Right lobe of liver (tissue), 6 donors: ENCODE measurements around the gene RABGAP1. TPM values are rescaled to one million over a fixed set of nuclear protein-coding genes. Genes with fewer than 3 reads are reported as not detected.

Source experiments
- ATAC-seq, 4 donors: fragments of 200-7000 bp; cut with Tn5 transposase; one replicate each; pipeline ENCODE4 v1.9.1; 2020; ENCODE audit warnings: mild to moderate bottlenecking in 4 of 4, moderate library complexity in 4 of 4
- DNase-seq, 3 donors: peaks; one replicate each; pipeline ENCODE4 v3.0.0-alpha.2; 2020
- H3K27ac ChIP-seq, 3 donors: fragments of 200-600 bp; one replicate each; pipeline ENCODE4 v1.8.0; 2022
- H3K27me3 ChIP-seq, 2 donors: fragments of 200-600 bp; one replicate each; pipeline ENCODE4 v1.8.0; 2022
- H3K36me3 ChIP-seq, 4 donors: fragments of 200-600 bp; sonication (generic) in 1 of 4; one replicate each; pipeline versions ENCODE4 v1.5.1 to v1.8.0; 2017 to 2022; ENCODE audit warnings: control low read depth in 1 of 4
- H3K4me1 ChIP-seq, 4 donors: fragments of 200-600 bp; sonication (generic) in 1 of 4; one replicate each; pipeline versions ENCODE4 v1.5.1 to v1.8.0; 2017 to 2022; ENCODE audit warnings: control low read depth in 1 of 4
- H3K4me3 ChIP-seq, 3 donors: fragments of 200-600 bp; one replicate each; pipeline ENCODE4 v1.8.0; 2022
- H3K9me3 ChIP-seq, 4 donors: fragments of 200-600 bp; sonication (generic) in 1 of 4; one replicate each; pipeline versions ENCODE4 v1.5.1 to v1.8.0; 2017 to 2022; ENCODE audit warnings: control low read depth in 1 of 4
- CTCF ChIP-seq, 4 donors: fragments of 200-600 bp in 3 of 4; fragments of 450-650 bp in 1 of 4; IDR thresholded peaks; one replicate each; pipeline versions ENCODE4 v1.5.1 to v1.8.0; 2016 to 2022; ENCODE audit warnings: antibody characterized with exemption in 4 of 4, mild to moderate bottlenecking in 2 of 4
- POLR2A ChIP-seq: fragments of 450-650 bp; IDR thresholded peaks from one replicate; pipeline ENCODE4 v1.6.1; 2017; ENCODE audit warnings: antibody characterized with exemption, mild to moderate bottlenecking
- WGBS: methylation state at CpG from one replicate; pipeline ENCODE4 v1.1.6; 2018; ENCODE audit warnings: low coverage, low lambda C conversion rate; ENCODE audit not compliant: insufficient coverage; ENCODE audit errors: missing lambda C conversion rate; 5-methylcytosine and 5-hydroxymethylcytosine counted together
- intact Hi-C, 2 donors: fragments of 100-400 bp; cut with DNase I; formaldehyde crosslinking; loops; one replicate each; pipeline versions ENCODE4 v1.11.2 to v1.14.1; 2022
- total RNA-seq, 6 experiments: library from RNA; depleted of rRNA in 2 of 6; stranded (reverse); fragments of >200 nt in 2 of 6; fragmentation: NEBNext Ultra II Directional in 3 of 6; extraction: Animal tissue kit (Norgen Biotek cat#: 25700) in 3 of 6; gene quantifications; one replicate each; pipeline versions ENCODE4 v1.1.0 to v1.2.4, GENCODE V29; 2016 to 2023
- donor health status: DM: no; HTN: yes; CAD: no.
- donor health status: DM: no; HTN: no; CAD: no.
- donor health status: DM: no; HTN: no; CAD: no.
- donor health status: DM: no; HTN: yes; CAD: no.
- donor health status: DM: no; HTN: yes; CAD: no.

Gene RABGAP1
- total RNA-seq, 6 experiments from 2014 or later, result 11.4 to 15.4 (median 13.5) TPM

GRCh38 chr9:123033352-123033751, 92.5 kb downstream of the RABGAP1 start, which contains the start of gene GPR21:
Gene GPR21 (plus strand): TSS chr9:123033667. CDS start chr9:123034567, 900 bp downstream.
- intact Hi-C loops, result no loop called here
- ATAC-seq (no peak), DNase-seq (no peak)
- no peak within 1 kb of the TSS for H3K4me3 ChIP-seq
- H3K36me3 ChIP-seq, result peaks cover 0 to under 1% (median 0%) of the 10 kb centered on the region in 4 donors
- WGBS, result 56% methylated on average over 7 of the region's 7 CpGs
- H3K9me3 ChIP-seq, result no peaks in the 10 kb centered on the region
- TF ChIP-seq CTCF (IDR thresholded peaks at IDR 0.05), result no peak
- no peak for TF ChIP-seq POLR2A
- no peak within 1 kb of the TSS for H3K27ac ChIP-seq
- H3K4me1 ChIP-seq, result no peaks in the 10 kb centered on the region
- no peaks in the 10 kb centered on the region for H3K27me3 ChIP-seq

GRCh38 chr9:123033864-123034601, 93.2 kb downstream of the RABGAP1 start:
- WGBS, result 64% methylated on average over 7 of the region's 8 CpGs
- intact Hi-C loops, result no loop called here
- ATAC-seq (no peak), DNase-seq (no peak)
- no peak overlapping the region for H3K27ac ChIP-seq
- TF ChIP-seq CTCF (IDR thresholded peaks at IDR 0.05) (no peak), POLR2A (no peak)
- H3K4me1 ChIP-seq, result peaks cover 0 to 3% (median 0%) of the 10 kb centered on the region in 4 donors
- no peaks in the 10 kb centered on the region for H3K27me3 ChIP-seq
- no peaks in the 10 kb centered on the region for H3K36me3 ChIP-seq
- no peak overlapping the region for H3K4me3 ChIP-seq
- no peaks in the 10 kb centered on the region for H3K9me3 ChIP-seq

- Histone ChIP-seq H3K9me3 (no peaks in the 10 kb centered on the region), H3K4me3 (no peak overlapping the region), H3K36me3 (no peaks in the 10 kb centered on the region), H3K4me1 (peaks cover 0 to 11% (median 0%) of the 10 kb centered on the region in 4 donors), H3K27ac (no peak overlapping the region), H3K27me3 (no peaks in the 10 kb centered on the region)
- intact Hi-C loops, result no loop called here
- DNase-seq, result no peak
- 75% methylated on average over 12 of the region's 13 CpGs for WGBS
- TF ChIP-seq CTCF (IDR thresholded peaks at IDR 0.05), result no peak
- ATAC-seq, result no peak
These were observed 94.2 kb downstream of the RABGAP1 start for GRCh38 chr9:123034881-123035510.

GRCh38 chr9:123035791-123036190, 95.0 kb downstream of the RABGAP1 start:
- DNase-seq, result no peak
- peaks cover 0 to 12% (median 0%) of the 10 kb centered on the region in 4 donors for H3K4me1 ChIP-seq
- no peaks in the 10 kb centered on the region for H3K36me3 ChIP-seq
- no peaks in the 10 kb centered on the region for H3K27me3 ChIP-seq
- ATAC-seq, result no peak
- H3K27ac ChIP-seq, result no peak overlapping the region
- intact Hi-C loops, result no loop called here
- H3K9me3 ChIP-seq, result no peaks in the 10 kb centered on the region
- WGBS, result 60% methylated on average over 2 of the region's 2 CpGs
- TF ChIP-seq POLR2A (no peak), CTCF (IDR thresholded peaks at IDR 0.05) (no peak)
- no peak overlapping the region for H3K4me3 ChIP-seq
